HepG2 (cell line): ENCODE measurements around the gene ZNF428. TPM values are rescaled to one million over a fixed set of nuclear protein-coding genes. Genes with fewer than 3 reads are reported as not detected.

ENCODE experiments used
- ARNT ChIP-seq: fragments of 450-650 bp; IDR thresholded peaks from 2 replicates; pipeline ENCODE4 v1.6.1; 2017
- GABPB1 ChIP-seq: IDR thresholded peaks from 2 replicates; pipeline ENCODE4 v1.6.1; 2016; ENCODE audit warnings: mild to moderate bottlenecking, missing genetic modification reagents, moderate library complexity, missing compliant biosample characterization
- MLLT10 ChIP-seq: sonication (generic); formaldehyde crosslinking; IDR thresholded peaks from 2 replicates; pipeline ENCODE4 v1.4.0; 2020; ENCODE audit warnings: missing genetic modification reagents
- NKX3-1 ChIP-seq: sonication (generic); formaldehyde crosslinking; IDR thresholded peaks from 2 replicates; pipeline ENCODE4 v1.5.0; 2020; ENCODE audit warnings: missing genetic modification reagents
- PTBP1 ChIP-seq: fragments of 200-400 bp; formaldehyde crosslinking; IDR thresholded peaks from 2 replicates; pipeline ENCODE4 v1.6.1; 2018; ENCODE audit warnings: low read length, low read depth; ENCODE audit not compliant: poor library complexity, severe bottlenecking
- SIN3A ChIP-seq: IDR thresholded peaks from 2 replicates; pipeline ENCODE4 v1.6.1; 2011; ENCODE audit warnings: low read depth, mild to moderate bottlenecking, control low read depth, low read length, borderline replicate concordance
- STAG1 ChIP-seq: sonication (generic); formaldehyde crosslinking; IDR thresholded peaks from 2 replicates; pipeline ENCODE4 v1.4.0; 2020; ENCODE audit warnings: missing genetic modification reagents
- TBX3 ChIP-seq: fragments of 450-650 bp; IDR thresholded peaks from 2 replicates; pipeline ENCODE4 v1.6.1; 2017; ENCODE audit warnings: antibody characterized with exemption, mild to moderate bottlenecking, inconsistent platforms, borderline replicate concordance
- ZNF24 ChIP-seq: fragments of 450-650 bp; IDR thresholded peaks from 2 replicates; pipeline ENCODE4 v1.6.1; 2017; ENCODE audit warnings: antibody characterized with exemption, mild to moderate bottlenecking
- ZNF33A ChIP-seq: sonication (generic); formaldehyde crosslinking; IDR thresholded peaks from 2 replicates; pipeline ENCODE4 v1.5.1; 2020; ENCODE audit warnings: missing genetic modification reagents, mild to moderate bottlenecking, moderate library complexity, borderline replicate concordance
- ZNF614 ChIP-seq: IDR thresholded peaks from 2 replicates; pipeline ENCODE4 v1.6.1; 2018; ENCODE audit warnings: missing biosample characterization, missing genetic modification reagents, inconsistent platforms, borderline replicate concordance
- ZNF629 ChIP-seq: sonication (generic); formaldehyde crosslinking; conservative IDR thresholded peaks from 2 replicates; pipeline ENCODE4 v1.5.0; 2020; ENCODE audit warnings: missing genetic modification reagents
- ZNF768 ChIP-seq: sonication (generic); formaldehyde crosslinking; IDR thresholded peaks from 2 replicates; pipeline ENCODE4 v1.4.0; 2020; ENCODE audit warnings: missing genetic modification reagents
- ZSCAN20 ChIP-seq: sonication (generic); formaldehyde crosslinking; IDR thresholded peaks from 2 replicates; pipeline ENCODE4 v1.4.0; 2020; ENCODE audit warnings: missing genetic modification reagents, mild to moderate bottlenecking, borderline replicate concordance
- polyA plus RNA-seq, 8 experiments: library from polyadenylated mRNA; depleted of rRNA in 3 of 8; stranded (reverse) in 7 of 8; unstranded in 1 of 8; fragments of >200 nt; fragmentation: Illumina TruSeq in 4 of 8; extraction: Trizol in 4 of 8; gene quantifications; 2 replicates each; pipeline versions ENCODE4 v1.2.1 to v1.2.3, GENCODE V29; 2011 to 2016; ENCODE audit warnings: low read depth in 4 of 8, missing spikeins in 1 of 8, mixed read lengths in 1 of 8; ENCODE audit not compliant: insufficient read depth in 1 of 8
- total RNA-seq, 5 experiments: library from RNA; depleted of rRNA; stranded (reverse); fragments of >200 nt; fragmentation: Illumina TruSeq; extraction: Trizol; gene quantifications; 2 replicates each; pipeline ENCODE4 v1.2.3, GENCODE V29; 2016; ENCODE audit warnings: low read depth in 1 of 5
- TF ChIP-seq, protein P1 (sequence below): sonication (generic); formaldehyde crosslinking; IDR thresholded peaks from 2 replicates; pipeline ENCODE4 v1.5.0; 2020; ENCODE audit warnings: missing genetic modification reagents
- TF ChIP-seq, protein P2 (sequence below): sonication (generic); formaldehyde crosslinking; IDR thresholded peaks from 2 replicates; pipeline ENCODE4 v1.5.0; 2020; ENCODE audit warnings: mild to moderate bottlenecking, missing genetic modification reagents
- TF ChIP-seq, protein P3 (sequence below): sonication (generic); formaldehyde crosslinking; IDR thresholded peaks from 2 replicates; pipeline ENCODE4 v1.4.0; 2020; ENCODE audit warnings: missing genetic modification reagents
- TF ChIP-seq, protein P4 (sequence below): IDR thresholded peaks from 2 replicates; pipeline ENCODE4 v1.6.1; 2018; ENCODE audit warnings: missing genetic modification reagents, mild to moderate bottlenecking, missing compliant biosample characterization
- TF ChIP-seq, protein P5 (sequence below): IDR thresholded peaks from 2 replicates; pipeline ENCODE4 v1.6.1; 2016; ENCODE audit warnings: missing biosample characterization, missing genetic modification reagents, low read depth

ZNF428 gene
- total and polyA plus RNA-seq, 2 of the 13 experiments (the other 11 are each of a cell fraction or from before 2014, with no cell fraction given) = 10.4 to 26.9 TPM

DNA sequence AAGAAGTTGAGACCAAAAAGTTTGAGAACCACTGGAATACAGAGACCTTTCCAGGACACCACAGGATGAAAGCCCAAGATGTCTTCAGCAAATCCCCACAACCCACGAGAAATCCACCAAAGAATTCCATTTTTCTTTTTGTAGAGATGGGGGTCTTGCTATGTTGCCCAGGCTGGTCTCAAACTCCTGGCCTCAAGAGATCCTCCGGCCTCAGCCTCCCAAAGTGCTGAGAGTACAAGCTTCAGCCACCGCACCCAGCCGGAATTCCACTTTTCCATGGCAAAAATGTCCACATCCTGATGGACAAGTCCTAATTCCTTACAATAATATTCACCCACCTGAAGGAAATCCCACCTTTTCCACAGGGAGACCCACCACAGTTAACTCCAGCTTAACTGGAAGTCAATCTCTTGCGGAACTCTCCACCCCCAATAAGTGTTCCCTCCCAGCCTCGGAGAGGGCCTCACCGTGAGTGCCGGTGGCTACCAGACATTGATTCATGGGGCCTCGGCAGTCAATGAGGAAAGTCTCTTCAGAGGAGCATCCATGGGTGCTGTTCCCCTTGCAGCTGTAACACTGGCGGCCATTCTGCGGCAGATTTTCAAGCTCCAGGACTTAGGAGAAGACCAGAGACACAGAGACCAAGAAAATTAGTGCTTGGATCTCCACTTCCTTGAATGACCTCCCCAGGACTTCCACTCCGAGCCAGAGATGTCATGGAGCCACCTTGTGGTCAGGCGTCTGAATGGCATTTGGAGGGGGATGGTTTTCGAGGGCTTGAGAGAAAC, 32.5 kb upstream of the ZNF428 start (continued):
- TF ChIP-seq, protein P1, sequence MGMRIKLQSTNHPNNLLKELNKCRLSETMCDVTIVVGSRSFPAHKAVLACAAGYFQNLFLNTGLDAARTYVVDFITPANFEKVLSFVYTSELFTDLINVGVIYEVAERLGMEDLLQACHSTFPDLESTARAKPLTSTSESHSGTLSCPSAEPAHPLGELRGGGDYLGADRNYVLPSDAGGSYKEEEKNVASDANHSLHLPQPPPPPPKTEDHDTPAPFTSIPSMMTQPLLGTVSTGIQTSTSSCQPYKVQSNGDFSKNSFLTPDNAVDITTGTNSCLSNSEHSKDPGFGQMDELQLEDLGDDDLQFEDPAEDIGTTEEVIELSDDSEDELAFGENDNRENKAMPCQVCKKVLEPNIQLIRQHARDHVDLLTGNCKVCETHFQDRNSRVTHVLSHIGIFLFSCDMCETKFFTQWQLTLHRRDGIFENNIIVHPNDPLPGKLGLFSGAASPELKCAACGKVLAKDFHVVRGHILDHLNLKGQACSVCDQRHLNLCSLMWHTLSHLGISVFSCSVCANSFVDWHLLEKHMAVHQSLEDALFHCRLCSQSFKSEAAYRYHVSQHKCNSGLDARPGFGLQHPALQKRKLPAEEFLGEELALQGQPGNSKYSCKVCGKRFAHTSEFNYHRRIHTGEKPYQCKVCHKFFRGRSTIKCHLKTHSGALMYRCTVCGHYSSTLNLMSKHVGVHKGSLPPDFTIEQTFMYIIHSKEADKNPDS (CRISPR knock-in tag) = 0 out of 2 replicates have a peak, but pooled peaks have one; percentile 37
- TF ChIP-seq STAG1 (CRISPR knock-in tag) (peak; percentile 85), SIN3A (no peak), ZNF768 (CRISPR knock-in tag) (no peak; the same call in 1 of the 2 replicates), ARNT (no peak), MLLT10 (no peak), ZNF24 (no peak), GABPB1 (CRISPR knock-in tag) (no peak), TBX3 (no peak), PTBP1 (no peak), ZNF629 (CRISPR knock-in tag) (no peak), ZNF614 (peak; percentile 22; the same call in 1 of the 2 replicates), ZSCAN20 (no peak), NKX3-1 (no peak), ZNF33A (no peak)
- TF ChIP-seq, protein P2, sequence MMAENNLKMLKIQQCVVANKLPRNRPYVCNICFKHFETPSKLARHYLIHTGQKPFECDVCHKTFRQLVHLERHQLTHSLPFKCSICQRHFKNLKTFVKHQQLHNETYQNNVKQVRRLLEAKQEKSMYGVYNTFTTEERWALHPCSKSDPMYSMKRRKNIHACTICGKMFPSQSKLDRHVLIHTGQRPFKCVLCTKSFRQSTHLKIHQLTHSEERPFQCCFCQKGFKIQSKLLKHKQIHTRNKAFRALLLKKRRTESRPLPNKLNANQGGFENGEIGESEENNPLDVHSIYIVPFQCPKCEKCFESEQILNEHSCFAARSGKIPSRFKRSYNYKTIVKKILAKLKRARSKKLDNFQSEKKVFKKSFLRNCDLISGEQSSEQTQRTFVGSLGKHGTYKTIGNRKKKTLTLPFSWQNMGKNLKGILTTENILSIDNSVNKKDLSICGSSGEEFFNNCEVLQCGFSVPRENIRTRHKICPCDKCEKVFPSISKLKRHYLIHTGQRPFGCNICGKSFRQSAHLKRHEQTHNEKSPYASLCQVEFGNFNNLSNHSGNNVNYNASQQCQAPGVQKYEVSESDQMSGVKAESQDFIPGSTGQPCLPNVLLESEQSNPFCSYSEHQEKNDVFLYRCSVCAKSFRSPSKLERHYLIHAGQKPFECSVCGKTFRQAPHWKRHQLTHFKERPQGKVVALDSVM (CRISPR knock-in tag) = peak; percentile 97
- TF ChIP-seq, protein P3, sequence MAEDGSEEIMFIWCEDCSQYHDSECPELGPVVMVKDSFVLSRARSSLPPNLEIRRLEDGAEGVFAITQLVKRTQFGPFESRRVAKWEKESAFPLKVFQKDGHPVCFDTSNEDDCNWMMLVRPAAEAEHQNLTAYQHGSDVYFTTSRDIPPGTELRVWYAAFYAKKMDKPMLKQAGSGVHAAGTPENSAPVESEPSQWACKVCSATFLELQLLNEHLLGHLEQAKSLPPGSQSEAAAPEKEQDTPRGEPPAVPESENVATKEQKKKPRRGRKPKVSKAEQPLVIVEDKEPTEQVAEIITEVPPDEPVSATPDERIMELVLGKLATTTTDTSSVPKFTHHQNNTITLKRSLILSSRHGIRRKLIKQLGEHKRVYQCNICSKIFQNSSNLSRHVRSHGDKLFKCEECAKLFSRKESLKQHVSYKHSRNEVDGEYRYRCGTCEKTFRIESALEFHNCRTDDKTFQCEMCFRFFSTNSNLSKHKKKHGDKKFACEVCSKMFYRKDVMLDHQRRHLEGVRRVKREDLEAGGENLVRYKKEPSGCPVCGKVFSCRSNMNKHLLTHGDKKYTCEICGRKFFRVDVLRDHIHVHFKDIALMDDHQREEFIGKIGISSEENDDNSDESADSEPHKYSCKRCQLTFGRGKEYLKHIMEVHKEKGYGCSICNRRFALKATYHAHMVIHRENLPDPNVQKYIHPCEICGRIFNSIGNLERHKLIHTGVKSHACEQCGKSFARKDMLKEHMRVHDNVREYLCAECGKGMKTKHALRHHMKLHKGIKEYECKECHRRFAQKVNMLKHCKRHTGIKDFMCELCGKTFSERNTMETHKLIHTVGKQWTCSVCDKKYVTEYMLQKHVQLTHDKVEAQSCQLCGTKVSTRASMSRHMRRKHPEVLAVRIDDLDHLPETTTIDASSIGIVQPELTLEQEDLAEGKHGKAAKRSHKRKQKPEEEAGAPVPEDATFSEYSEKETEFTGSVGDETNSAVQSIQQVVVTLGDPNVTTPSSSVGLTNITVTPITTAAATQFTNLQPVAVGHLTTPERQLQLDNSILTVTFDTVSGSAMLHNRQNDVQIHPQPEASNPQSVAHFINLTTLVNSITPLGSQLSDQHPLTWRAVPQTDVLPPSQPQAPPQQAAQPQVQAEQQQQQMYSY (CRISPR knock-in tag) = no peak
- TF ChIP-seq, protein P4, sequence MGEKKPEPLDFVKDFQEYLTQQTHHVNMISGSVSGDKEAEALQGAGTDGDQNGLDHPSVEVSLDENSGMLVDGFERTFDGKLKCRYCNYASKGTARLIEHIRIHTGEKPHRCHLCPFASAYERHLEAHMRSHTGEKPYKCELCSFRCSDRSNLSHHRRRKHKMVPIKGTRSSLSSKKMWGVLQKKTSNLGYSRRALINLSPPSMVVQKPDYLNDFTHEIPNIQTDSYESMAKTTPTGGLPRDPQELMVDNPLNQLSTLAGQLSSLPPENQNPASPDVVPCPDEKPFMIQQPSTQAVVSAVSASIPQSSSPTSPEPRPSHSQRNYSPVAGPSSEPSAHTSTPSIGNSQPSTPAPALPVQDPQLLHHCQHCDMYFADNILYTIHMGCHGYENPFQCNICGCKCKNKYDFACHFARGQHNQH (CRISPR knock-in tag) = no peak
- TF ChIP-seq, protein P5, sequence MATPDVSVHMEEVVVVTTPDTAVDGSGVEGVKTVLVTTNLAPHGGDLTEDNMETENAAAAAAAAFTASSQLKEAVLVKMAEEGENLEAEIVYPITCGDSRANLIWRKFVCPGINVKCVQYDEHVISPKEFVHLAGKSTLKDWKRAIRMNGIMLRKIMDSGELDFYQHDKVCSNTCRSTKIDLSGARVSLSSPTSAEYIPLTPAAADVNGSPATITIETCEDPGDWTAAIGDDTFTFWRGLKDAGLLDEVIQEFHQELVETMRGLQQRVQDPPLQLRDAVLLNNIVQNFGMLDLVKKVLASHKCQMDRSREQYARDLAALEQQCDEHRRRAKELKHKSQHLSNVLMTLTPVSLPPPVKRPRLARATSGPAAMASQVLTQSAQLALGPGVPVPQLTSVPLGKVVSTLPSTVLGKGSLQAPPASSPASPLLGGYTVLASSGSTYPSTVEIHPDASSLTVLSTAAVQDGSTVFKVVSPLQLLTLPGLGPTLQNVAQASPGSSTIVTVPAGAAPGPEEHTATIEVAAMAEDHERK (CRISPR knock-in tag) = no peak
